Cardiac muscle cell (in vitro differentiated cells and primary cell): ENCODE results near the gene RSBN1L. TPM values are rescaled to one million over a fixed set of nuclear protein-coding genes. Genes with fewer than 3 reads are reported as not detected.

Source experiments
- DNase-seq, 2 donors: peaks; one replicate each; pipeline versions ENCODE4 v3.0.0 to v3.0.0-alpha.2; 2010 to 2017; ENCODE audit warnings: low read depth in 1 of 2, low spot score in 1 of 2
- H3K27ac ChIP-seq: fragments of 200-600 bp; sonication (generic); 2 replicates; pipeline ENCODE4 v1.5.1; 2016
- H3K27me3 ChIP-seq: fragments of 200-600 bp; sonication (generic); 2 replicates; pipeline ENCODE4 v1.6.0; 2016; ENCODE audit warnings: control low read depth
- H3K36me3 ChIP-seq: fragments of 200-600 bp; sonication (generic); 2 replicates; pipeline ENCODE4 v1.5.1; 2016; ENCODE audit warnings: control low read depth
- H3K4me1 ChIP-seq: fragments of 200-600 bp; sonication (generic); 2 replicates; pipeline ENCODE4 v1.8.1; 2017; ENCODE audit warnings: low read depth, mild to moderate bottlenecking, mixed run types
- H3K4me3 ChIP-seq: fragments of 200-600 bp; sonication (generic); 2 replicates; pipeline ENCODE4 v1.5.1; 2016; ENCODE audit warnings: mild to moderate bottlenecking
- H3K9me3 ChIP-seq: fragments of 200-600 bp; sonication (generic); 2 replicates; pipeline ENCODE4 v1.5.1; 2017; ENCODE audit warnings: low read depth, mild to moderate bottlenecking, control low read depth
- polyA plus RNA-seq: library from polyadenylated mRNA; unstranded; fragments of >200 nt; fragmentation: Nextera tagmentation; extraction: Ambion mirVana; gene quantifications from 2 replicates; pipeline ENCODE4 v1.2.1, GENCODE V29; 2016
- total RNA-seq: library from RNA; depleted of rRNA; stranded (reverse); fragments of >200 nt; gene quantifications from 2 replicates; pipeline ENCODE4 v1.2.3, GENCODE V29; 2016
- TF ChIP-seq, protein P1 (sequence below): IDR thresholded peaks from 2 replicates; pipeline ENCODE4 v1.5.1; 2012; ENCODE audit warnings: low read depth, mild to moderate bottlenecking, low read length

Gene RSBN1L
- total and polyA plus RNA-seq, 2 experiments from 2014 or later: 6.6 to 13.6 TPM

DNA sequence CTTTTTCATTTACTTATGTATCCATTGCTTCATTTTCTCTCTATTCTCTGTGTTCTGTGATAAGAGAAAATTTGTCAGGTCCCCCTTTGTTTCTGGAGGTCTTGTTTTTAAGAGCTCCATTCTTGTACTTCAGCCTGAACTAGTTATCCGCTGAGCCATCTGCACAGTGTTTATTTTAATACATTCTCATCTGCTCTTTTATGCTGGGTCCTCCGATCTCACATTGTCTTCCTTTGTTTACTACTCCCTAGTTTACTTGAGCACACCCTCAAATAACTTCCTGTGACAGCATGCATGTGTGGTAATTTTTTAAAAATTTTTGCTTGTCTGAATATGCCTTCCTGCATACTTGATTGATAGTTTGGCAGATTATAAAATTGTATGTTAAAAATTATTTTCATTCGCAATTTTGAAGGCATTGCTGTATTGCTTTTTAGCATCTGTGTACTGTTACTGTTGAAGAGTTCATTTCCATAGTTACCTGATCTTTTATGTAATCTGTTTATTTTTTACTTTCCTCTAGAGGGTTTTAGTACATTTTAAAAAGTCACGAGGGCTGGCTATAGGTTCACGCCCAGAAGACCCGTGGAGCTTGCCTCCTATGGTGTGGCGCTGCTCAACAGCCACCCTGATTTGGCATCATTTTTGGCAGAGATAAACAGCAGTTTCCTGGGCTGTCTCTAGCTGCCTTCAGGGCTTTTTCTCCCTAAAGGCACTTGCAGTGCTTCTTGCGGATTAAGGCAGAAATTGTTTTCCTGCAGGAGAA, 31.9 kb downstream of the RSBN1L start:
- H3K27ac ChIP-seq: peak overlapping the region; percentile 67
- no peaks in the 10 kb centered on the region for H3K36me3 ChIP-seq
- TF ChIP-seq, protein P1, sequence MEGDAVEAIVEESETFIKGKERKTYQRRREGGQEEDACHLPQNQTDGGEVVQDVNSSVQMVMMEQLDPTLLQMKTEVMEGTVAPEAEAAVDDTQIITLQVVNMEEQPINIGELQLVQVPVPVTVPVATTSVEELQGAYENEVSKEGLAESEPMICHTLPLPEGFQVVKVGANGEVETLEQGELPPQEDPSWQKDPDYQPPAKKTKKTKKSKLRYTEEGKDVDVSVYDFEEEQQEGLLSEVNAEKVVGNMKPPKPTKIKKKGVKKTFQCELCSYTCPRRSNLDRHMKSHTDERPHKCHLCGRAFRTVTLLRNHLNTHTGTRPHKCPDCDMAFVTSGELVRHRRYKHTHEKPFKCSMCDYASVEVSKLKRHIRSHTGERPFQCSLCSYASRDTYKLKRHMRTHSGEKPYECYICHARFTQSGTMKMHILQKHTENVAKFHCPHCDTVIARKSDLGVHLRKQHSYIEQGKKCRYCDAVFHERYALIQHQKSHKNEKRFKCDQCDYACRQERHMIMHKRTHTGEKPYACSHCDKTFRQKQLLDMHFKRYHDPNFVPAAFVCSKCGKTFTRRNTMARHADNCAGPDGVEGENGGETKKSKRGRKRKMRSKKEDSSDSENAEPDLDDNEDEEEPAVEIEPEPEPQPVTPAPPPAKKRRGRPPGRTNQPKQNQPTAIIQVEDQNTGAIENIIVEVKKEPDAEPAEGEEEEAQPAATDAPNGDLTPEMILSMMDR: no peak
- H3K4me1 ChIP-seq: peaks cover 21% of the 10 kb centered on the region
- peak; percentile 2 to 48 for DNase-seq
- H3K4me3 ChIP-seq: no peak overlapping the region
- H3K27me3 ChIP-seq: no peaks in the 10 kb centered on the region
- H3K9me3 ChIP-seq: no peaks in the 10 kb centered on the region

GRCh38 chr7:77729574-77730348, 33.5 kb downstream of the RSBN1L start:
- no peaks in the 10 kb centered on the region for H3K36me3 ChIP-seq
- H3K4me1 ChIP-seq: peaks cover 21% of the 10 kb centered on the region
- H3K4me3 ChIP-seq: no peak overlapping the region
- TF ChIP-seq, protein P1: no peak
- no peak overlapping the region for H3K27ac ChIP-seq
- H3K9me3 ChIP-seq: no peaks in the 10 kb centered on the region
- peak in 1 of 2 donors; percentile 18 for DNase-seq
- no peaks in the 10 kb centered on the region for H3K27me3 ChIP-seq

DNA sequence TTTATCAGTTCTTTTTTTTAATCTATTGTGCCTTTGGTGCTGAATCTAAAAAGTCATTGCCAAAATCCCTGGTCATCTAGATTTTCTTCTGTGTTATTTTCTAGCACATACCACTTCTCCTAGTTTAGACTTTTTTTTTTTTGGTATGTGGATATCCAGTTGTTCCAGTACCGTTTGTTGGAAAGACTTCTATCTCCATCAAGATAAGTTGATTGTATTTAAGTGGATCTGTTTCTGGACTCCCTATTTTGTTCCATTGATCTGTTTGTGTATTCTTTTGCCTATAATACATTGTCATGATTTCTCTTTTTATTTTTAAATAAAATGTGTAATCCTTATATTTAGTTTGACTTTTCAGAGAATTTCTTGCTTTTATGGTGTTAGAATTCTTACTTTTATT, 35.5 kb downstream of the RSBN1L start:
- no peak for DNase-seq
- Histone ChIP-seq H3K36me3 (no peaks in the 10 kb centered on the region), H3K27ac (no peak overlapping the region), H3K4me1 (peaks cover 21% of the 10 kb centered on the region), H3K4me3 (no peak overlapping the region), H3K9me3 (no peaks in the 10 kb centered on the region), H3K27me3 (no peaks in the 10 kb centered on the region)
- TF ChIP-seq, protein P1: no peak

DNA sequence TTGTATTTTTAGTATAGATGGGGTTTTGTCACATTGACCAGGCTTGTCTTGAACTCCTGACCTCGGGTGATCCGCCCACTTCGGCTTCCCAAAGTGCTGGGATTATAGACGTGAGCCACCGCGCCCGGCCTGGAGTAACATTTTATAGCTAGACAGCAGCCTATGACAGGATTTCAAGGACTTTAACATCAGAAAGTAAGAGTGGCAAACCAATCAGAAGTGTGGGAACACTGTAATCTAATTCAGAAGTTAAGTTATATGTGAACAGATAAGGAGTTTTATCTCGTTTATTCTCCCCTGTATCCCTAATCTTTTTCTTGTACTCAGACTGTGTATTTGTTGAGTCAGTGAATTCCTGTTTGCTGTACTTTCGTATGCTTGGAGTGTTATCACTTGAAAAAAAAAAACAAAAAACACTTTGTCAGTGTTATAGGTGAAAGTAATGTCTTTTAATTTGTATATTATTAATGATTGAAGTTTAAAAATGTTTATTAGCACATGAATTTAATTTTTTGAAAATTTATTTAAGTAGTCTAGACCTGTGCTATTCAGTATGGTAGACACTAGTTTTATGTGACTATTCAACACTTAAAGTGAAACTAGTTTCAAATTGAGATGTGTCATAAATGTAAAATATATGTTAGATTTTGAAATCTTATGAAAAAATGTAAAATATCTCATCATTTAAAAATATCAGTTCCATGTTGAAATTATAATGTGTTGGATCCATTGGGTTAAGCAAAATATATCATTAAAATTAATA, 38.6 kb downstream of the RSBN1L start:
- peak in 1 of 2 donors; percentile 10 for DNase-seq
- no peak overlapping the region for H3K4me3 ChIP-seq

GRCh38 chr7:77735457-77735856, 39.2 kb downstream of the RSBN1L start:
- Histone ChIP-seq H3K4me1 (peaks cover 3% of the 10 kb centered on the region), H3K27me3 (no peaks in the 10 kb centered on the region), H3K27ac (no peak overlapping the region), H3K36me3 (peaks cover 8% of the 10 kb centered on the region), H3K4me3 (no peak overlapping the region), H3K9me3 (no peaks in the 10 kb centered on the region)
- TF ChIP-seq, protein P1: no peak
- DNase-seq: no peak

More for the DNA sequence above, 38.6 kb downstream of the RSBN1L start:
- H3K4me1 ChIP-seq: peaks cover 3% of the 10 kb centered on the region
- TF ChIP-seq, protein P1: no peak
- H3K27ac ChIP-seq: no peak overlapping the region
- H3K36me3 ChIP-seq: peaks cover 8% of the 10 kb centered on the region
- no peaks in the 10 kb centered on the region for H3K27me3 ChIP-seq
- no peaks in the 10 kb centered on the region for H3K9me3 ChIP-seq
